Large intestine (tissue), 3 donors: ENCODE measurements around the gene CYP27A1. TPM values are rescaled to one million over a fixed set of nuclear protein-coding genes. Genes with fewer than 3 reads are reported as not detected.
"Not testable (repeated sequence)": the region's sequence is repeated elsewhere in the genome, so short reads cannot be mapped to it uniquely, and the experiment has no call there.

ENCODE experiments used
- DNase-seq, 2 donors: peaks; one replicate each; pipeline versions ENCODE4 v3.0.0 to v3.0.0-alpha.2; 2013
- H3K27ac ChIP-seq: one replicate; pipeline ENCODE4 v1.5.1; 2013; ENCODE audit warnings: low read length
- H3K27me3 ChIP-seq: 2 replicates; pipeline ENCODE4 v1.6.1; 2013; ENCODE audit warnings: low read length; ENCODE audit not compliant: control insufficient read depth, insufficient read depth
- H3K36me3 ChIP-seq: 2 replicates; pipeline ENCODE4 v1.6.1; 2013; ENCODE audit warnings: low read length; ENCODE audit not compliant: control insufficient read depth, insufficient read depth
- H3K4me1 ChIP-seq: one replicate; pipeline ENCODE4 v1.6.1; 2013; ENCODE audit warnings: low read length; ENCODE audit not compliant: control insufficient read depth, insufficient read depth
- H3K4me3 ChIP-seq: one replicate; pipeline ENCODE4 v1.5.1; 2013; ENCODE audit warnings: low read length
- H3K9me3 ChIP-seq: one replicate; pipeline ENCODE4 v1.6.1; 2013; ENCODE audit warnings: mild to moderate bottlenecking, low read depth, low read length, moderate library complexity; ENCODE audit not compliant: control insufficient read depth
- WGBS: methylation state at CpG from one replicate; pipeline ENCODE4 v1.1.5; 2013; ENCODE audit warnings: low lambda C conversion rate; ENCODE audit not compliant: insufficient coverage; 5-methylcytosine and 5-hydroxymethylcytosine counted together
- polyA plus RNA-seq: library from polyadenylated mRNA; unstranded; fragments of 120-200 nt; gene quantifications from one replicate; pipeline ENCODE4 v1.2.1, GENCODE V29; 2013

The CYP27A1 gene
- polyA plus RNA-seq, 1 donor: 109 TPM

DNA sequence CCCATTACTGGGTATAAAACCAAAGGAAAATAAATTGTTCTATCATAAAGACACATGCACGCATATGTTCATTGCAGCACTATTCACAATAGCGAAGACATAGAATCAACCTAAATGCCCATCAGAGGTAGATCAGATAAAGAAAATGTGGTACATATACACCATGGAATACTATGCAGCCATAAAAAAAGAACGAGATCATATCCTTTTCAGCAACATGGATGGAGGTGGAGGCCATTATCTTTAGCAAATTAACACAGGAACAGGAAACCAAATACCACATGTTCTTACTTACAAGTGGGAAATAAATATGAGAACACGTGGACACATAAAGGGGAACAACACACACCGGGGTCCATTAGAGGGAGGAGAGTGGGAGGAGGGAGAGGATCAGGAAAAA is 62.4 kb downstream of the CYP27A1 start:
- not testable (repeated sequence) for H3K9me3 ChIP-seq, H3K36me3 ChIP-seq, DNase-seq, H3K27me3 ChIP-seq, H3K27ac ChIP-seq, H3K4me3 ChIP-seq, H3K4me1 ChIP-seq
- 93% methylated on average over 2 of the region's 5 CpGs for WGBS

- H3K4me1 ChIP-seq, H3K36me3 ChIP-seq, H3K9me3 ChIP-seq, DNase-seq, H3K4me3 ChIP-seq, H3K27ac ChIP-seq: not testable (repeated sequence)
- peaks cover 10% of the 10 kb centered on the region for H3K27me3 ChIP-seq
- WGBS: 100% methylated on average over 1 of the region's 18 CpGs
Observed at GRCh38 chr2:218846963-218847362, 65.0 kb downstream of the CYP27A1 start.

GRCh38 chr2:218849721-218850120 is 67.8 kb downstream of the CYP27A1 start:
- peaks cover 33% of the 10 kb centered on the region for H3K27me3 ChIP-seq

DNA sequence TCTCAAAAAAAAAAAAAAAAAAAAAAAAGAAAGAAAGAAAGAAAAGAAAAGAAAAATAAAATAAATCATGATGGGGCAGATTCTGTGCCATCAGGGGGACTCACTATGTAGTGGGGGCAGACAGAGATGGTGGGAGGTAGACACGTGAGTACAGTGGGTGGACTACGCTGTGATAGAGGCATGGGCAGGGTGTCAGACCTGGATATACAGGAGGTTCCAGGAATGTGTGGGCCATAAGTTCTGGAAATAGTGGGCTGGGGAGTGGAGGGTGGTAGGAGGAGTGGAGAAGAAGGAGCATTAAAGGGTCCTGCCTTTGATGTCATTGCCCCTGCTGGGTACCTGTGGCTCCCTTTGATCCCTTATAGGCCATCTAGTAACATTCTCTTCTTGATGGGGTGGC is 68.8 kb downstream of the CYP27A1 start:
- DNase-seq: no peak
- Histone ChIP-seq H3K4me3 (no peak overlapping the region), H3K36me3 (no peaks in the 10 kb centered on the region), H3K4me1 (no peaks in the 10 kb centered on the region), H3K27ac (no peak overlapping the region), H3K9me3 (peaks cover 1% of the 10 kb centered on the region), H3K27me3 (peaks cover 44% of the 10 kb centered on the region)
- WGBS: no CpG with 5 or more reads among the region's 2 CpGs

More at GRCh38 chr2:218849721-218850120, 67.8 kb downstream of the CYP27A1 start:
- Histone ChIP-seq H3K4me3 (no peak overlapping the region), H3K36me3 (no peaks in the 10 kb centered on the region), H3K27ac (no peak overlapping the region), H3K4me1 (no peaks in the 10 kb centered on the region), H3K9me3 (peaks cover 4% of the 10 kb centered on the region)
- DNase-seq: no peak
- WGBS: no CpG with 5 or more reads among the region's 7 CpGs

GRCh38 chr2:218851286-218851685 is 69.3 kb downstream of the CYP27A1 start:
- no peak overlapping the region for H3K27ac ChIP-seq

DNA sequence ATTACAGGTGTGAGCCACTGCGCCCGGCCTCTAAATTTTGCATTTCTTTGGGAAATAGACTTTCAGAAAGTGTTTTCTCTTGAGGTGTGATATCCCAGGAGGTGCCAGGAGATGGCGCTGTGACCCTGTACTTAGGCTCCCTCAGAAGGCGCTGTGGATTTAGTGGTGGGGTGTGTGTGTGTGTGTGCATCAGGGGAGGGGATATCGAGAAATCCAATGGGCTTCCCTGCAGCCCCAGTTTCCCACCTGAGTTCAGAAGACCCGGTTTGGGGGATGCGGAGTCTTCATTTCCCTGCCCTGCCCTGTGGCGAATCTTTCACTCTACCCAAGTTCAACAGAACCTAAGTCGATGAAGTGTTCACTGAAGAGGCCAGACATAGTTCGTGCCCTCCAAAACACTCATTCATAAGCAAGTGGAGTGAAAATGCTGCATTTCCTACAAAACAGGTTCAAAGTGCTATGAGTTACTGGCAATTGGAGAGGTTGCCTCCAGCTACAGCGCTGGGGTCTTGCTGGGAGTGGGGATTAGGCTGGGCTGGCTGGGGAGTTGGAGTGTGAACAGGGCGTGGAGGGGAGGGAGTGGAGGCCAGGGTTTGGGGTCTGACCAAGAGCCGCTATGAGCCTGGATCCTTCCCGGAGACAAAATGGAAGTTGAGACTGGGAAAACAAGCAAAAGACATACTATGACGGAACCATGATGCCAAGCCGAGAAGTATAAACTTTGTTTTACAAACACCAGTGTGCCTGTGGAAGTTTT is 71.1 kb downstream of the CYP27A1 start:
- Histone ChIP-seq H3K4me3 (no peak overlapping the region), H3K27me3 (peaks cover 66% of the 10 kb centered on the region), H3K27ac (no peak overlapping the region), H3K4me1 (no peaks in the 10 kb centered on the region), H3K36me3 (no peaks in the 10 kb centered on the region), H3K9me3 (no peaks in the 10 kb centered on the region)
- no CpG with 5 or more reads among the region's 16 CpGs for WGBS
- DNase-seq: peak in 1 of 2 donors; percentile 35

More at GRCh38 chr2:218851286-218851685, 69.3 kb downstream of the CYP27A1 start:
- Histone ChIP-seq H3K36me3 (no peaks in the 10 kb centered on the region), H3K27me3 (peaks cover 49% of the 10 kb centered on the region), H3K4me1 (no peaks in the 10 kb centered on the region), H3K9me3 (no peaks in the 10 kb centered on the region), H3K4me3 (no peak overlapping the region)
- WGBS: no CpG with 5 or more reads among the region's 3 CpGs
- no peak for DNase-seq

GRCh38 chr2:218853766-218854165 is 71.8 kb downstream of the CYP27A1 start:
- no peak for DNase-seq
- H3K4me1 ChIP-seq: no peaks in the 10 kb centered on the region
- H3K27me3 ChIP-seq: peaks cover 73% of the 10 kb centered on the region
- H3K4me3 ChIP-seq: no peak overlapping the region
- no peak overlapping the region for H3K27ac ChIP-seq
- WGBS: no CpG with 5 or more reads among the region's 5 CpGs
- no peaks in the 10 kb centered on the region for H3K36me3 ChIP-seq
- H3K9me3 ChIP-seq: no peaks in the 10 kb centered on the region

DNA sequence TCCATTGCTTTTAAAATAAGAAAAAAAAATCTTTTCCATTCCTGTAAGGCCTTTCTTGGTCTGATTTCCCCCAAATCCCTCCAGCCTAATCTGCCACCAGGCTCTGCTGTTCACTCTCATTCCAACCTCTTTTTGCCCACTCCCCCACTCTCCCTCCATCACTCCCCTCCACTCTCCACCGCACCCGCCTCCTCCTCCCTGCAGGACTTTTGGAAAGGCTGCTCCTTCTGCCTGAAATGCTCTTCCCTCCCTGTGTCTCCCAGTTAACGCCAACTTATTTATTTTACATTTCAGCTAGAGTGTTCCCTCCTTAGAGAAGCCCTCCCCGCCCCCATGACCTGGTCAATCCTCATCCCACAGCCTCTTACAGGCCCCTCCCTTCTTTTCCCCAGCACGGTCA is 72.9 kb downstream of the CYP27A1 start:
- no peak for DNase-seq
- peaks cover under 1% of the 10 kb centered on the region for H3K4me1 ChIP-seq
- whole genome bisulfite sequencing: 0% methylated on average over 1 of the region's 5 CpGs
- no peak overlapping the region for H3K4me3 ChIP-seq
- H3K27ac ChIP-seq: no peak overlapping the region
- H3K9me3 ChIP-seq: peaks cover under 1% of the 10 kb centered on the region
- peaks cover 80% of the 10 kb centered on the region for H3K27me3 ChIP-seq
- no peaks in the 10 kb centered on the region for H3K36me3 ChIP-seq

DNA sequence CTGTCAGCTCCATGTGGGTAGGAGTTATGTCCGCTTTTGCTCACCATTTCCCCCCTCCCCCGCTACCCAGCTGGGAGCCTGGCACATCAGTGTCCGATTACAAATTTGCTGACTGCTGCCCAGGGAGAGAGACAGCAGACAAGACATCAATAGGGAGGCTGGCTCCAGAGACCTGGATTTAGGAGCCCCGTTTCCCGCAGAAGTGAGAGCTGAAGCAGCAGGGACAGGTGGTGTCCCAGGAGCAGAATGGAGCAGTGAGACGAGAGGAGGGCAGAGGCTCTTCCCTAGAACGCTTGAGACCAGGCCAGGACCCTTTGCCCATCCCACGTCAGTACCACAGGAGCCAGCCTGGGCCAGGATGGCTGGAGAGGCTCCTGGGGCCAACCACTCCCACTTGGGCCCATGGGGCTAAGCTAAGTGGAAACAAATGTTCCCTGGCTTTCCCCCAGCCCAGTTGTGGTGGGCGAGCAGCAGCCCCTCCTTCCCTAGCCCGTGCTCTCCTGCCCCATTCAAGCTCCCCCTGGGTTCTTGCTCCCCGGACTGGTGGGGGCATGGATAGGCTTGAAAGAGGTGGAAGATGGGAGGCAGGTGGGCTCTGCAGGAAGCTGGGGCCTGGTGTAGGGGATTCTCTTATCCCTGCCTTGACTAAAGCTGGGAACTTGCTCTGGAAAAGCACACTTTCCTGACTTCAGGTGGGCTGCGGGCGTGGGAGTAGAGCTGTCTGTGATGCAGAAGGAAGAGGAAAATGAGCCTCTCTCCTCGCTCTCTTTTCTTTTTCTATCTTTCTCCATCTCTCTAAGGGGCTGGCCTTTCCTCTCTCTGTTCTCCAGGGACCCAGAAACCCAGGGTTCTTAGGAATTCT is 73.6 kb downstream of the CYP27A1 start:
- H3K27me3 ChIP-seq: peaks cover 87% of the 10 kb centered on the region
- H3K4me3 ChIP-seq: no peak overlapping the region
- peaks cover 6% of the 10 kb centered on the region for H3K4me1 ChIP-seq
- peaks cover 4% of the 10 kb centered on the region for H3K9me3 ChIP-seq
- no peak overlapping the region for H3K27ac ChIP-seq
- DNase-seq: no peak
- no peaks in the 10 kb centered on the region for H3K36me3 ChIP-seq
- WGBS: no CpG with 5 or more reads among the region's 14 CpGs

DNA sequence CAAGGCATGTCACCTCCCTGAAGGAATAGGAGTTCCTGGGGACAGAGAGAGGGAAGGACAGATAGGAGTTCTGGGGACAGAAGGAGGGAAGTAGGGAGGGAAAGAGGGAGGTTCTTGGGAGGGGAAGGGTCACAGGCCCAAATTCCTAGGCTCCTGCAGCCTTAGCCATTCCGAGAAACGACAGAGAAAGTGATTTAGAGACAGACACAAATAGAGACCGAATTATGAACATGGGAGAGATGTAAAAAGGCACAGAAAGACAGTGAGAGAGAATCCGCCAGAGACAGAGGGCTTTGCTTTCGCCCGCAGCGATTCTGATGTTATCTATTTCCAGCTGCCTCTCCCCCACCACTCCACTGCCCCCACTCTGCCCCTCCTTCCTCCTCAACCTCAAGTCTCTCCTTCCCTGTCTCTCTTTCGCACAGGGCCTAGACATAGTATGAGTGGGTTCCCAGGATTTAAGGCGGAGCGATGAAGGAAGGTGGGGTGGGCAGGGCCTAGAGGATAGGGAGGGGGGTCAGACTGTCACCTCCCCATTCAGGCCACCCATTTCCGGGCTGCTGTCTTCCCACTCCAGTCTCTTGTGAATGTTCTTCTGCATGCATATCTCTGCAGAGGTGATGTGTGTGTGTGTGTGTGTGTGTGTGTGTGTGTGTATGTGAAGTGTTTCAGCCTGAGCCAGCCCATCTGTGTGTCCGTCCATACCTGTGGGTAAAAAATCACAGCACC is 74.4 kb downstream of the CYP27A1 start:
- WGBS: 7% methylated on average over 2 of the region's 12 CpGs
- Histone ChIP-seq H3K4me1 (peaks cover 6% of the 10 kb centered on the region), H3K36me3 (no peaks in the 10 kb centered on the region), H3K27ac (no peak overlapping the region), H3K4me3 (no peak overlapping the region), H3K27me3 (peaks cover 87% of the 10 kb centered on the region), H3K9me3 (peaks cover 4% of the 10 kb centered on the region)
- DNase-seq: no peak
